K562 (cell line): Measurements from ENCODE around the gene MEF2C. TPM values are rescaled to one million over a fixed set of nuclear protein-coding genes. Genes with fewer than 3 reads are reported as not detected.

ENCODE experiments used
- ATAC-seq: fragments of 200-7000 bp; cut with Tn5 transposase; 3 replicates; pipeline ENCODE4 v1.9.1; 2020; ENCODE audit warnings: moderate library complexity
- BruUV-seq: library from RNA; stranded (reverse); fragments of 400-500 nt; replicated peaks from 2 replicates; lab custom pipeline; 2021; lab: Mats Ljungman, UMichigan
- CTCF ChIA-PET: fragments of 300-600 bp; formaldehyde crosslinking; extraction: SDS; loops from one replicate; lab custom pipeline; 2021; ENCODE audit warnings: low intra/inter-chr PET ratio; lab: Yijun Ruan, JAX
- POLR2A ChIA-PET: fragments of 300-600, 350-650 bp; sonication (Branson Sonifier 250); formaldehyde crosslinking; extraction: SDS; loops from one replicate; lab custom pipeline; 2021; ENCODE audit warnings: antibody characterized with exemption, inconsistent platforms; lab: Yijun Ruan, JAX
- DNase-seq, 4 experiments: peaks; one replicate each; pipeline versions ENCODE4 v3.0.0 to v3.0.0-alpha.2; 2011 to 2018; ENCODE audit warnings: low spot score in 3 of 4, mixed read lengths in 3 of 4; ENCODE audit errors: extremely low read depth in 1 of 4
- FAIRE-seq: peaks from 2 replicates; lab custom pipeline; 2011; peaks lifted over from hg19 to GRCh38; lab: Jason Lieb, UNC
- H2AFZ ChIP-seq: 2 replicates; pipeline ENCODE4 v1.6.0; 2011; ENCODE audit warnings: low read depth, low read length, control low read depth, inconsistent platforms
- H3K27ac ChIP-seq: fragments of 200-600 bp; 3 replicates; pipeline ENCODE4 v1.8.0; 2011; ENCODE audit warnings: low read depth, mild to moderate bottlenecking, control low read depth, inconsistent platforms, low read length, moderate library complexity, mixed read lengths; ENCODE audit errors: extremely low read depth
- H3K27me3 ChIP-seq, 2 experiments: fragments of 300-600 bp in 1 of 2; 2 replicates in 1 of 2; 3 replicates in 1 of 2; pipeline versions ENCODE4 v1.6.0 to v1.8.0; 2011; ENCODE audit warnings: inconsistent platforms in 2 of 2, low read length in 2 of 2, mild to moderate bottlenecking in 1 of 2, mixed read lengths in 1 of 2, moderate library complexity in 1 of 2; ENCODE audit not compliant: control insufficient read depth in 2 of 2, insufficient read depth in 2 of 2
- H3K36me3 ChIP-seq: fragments of 300-600 bp; 3 replicates; pipeline ENCODE4 v1.8.0; 2011; ENCODE audit warnings: mild to moderate bottlenecking, low read length, inconsistent platforms; ENCODE audit not compliant: control insufficient read depth, insufficient read depth
- H3K4me1 ChIP-seq, 2 experiments: fragments of 200-600 bp in 1 of 2; replicated peaks in 1 of 2; 2 replicates in 1 of 2; 3 replicates in 1 of 2; pipeline versions ENCODE4 v1.5.1 to v1.8.0; 2011; ENCODE audit warnings: inconsistent platforms in 2 of 2, low read length in 2 of 2, mild to moderate bottlenecking in 1 of 2, mixed read lengths in 1 of 2, moderate library complexity in 1 of 2; ENCODE audit not compliant: control insufficient read depth in 2 of 2, insufficient read depth in 2 of 2
- H3K4me2 ChIP-seq: 2 replicates; pipeline ENCODE4 v1.6.1; 2011; ENCODE audit warnings: low read length, control low read depth, inconsistent platforms, mixed read lengths; ENCODE audit not compliant: insufficient read depth
- H3K4me3 ChIP-seq: fragments of 200-600 bp; sonication (generic), shearing (Covaris generic); 2 replicates; pipeline ENCODE4 v1.5.1; 2016; ENCODE audit warnings: control low read depth, inconsistent platforms
- H3K79me2 ChIP-seq: fragments of 200-600 bp; 3 replicates; pipeline ENCODE4 v1.8.0; 2011; ENCODE audit warnings: low read length, inconsistent platforms; ENCODE audit not compliant: control insufficient read depth, insufficient read depth
- H3K9ac ChIP-seq, 2 experiments: 2 replicates each; pipeline versions ENCODE4 v1.6.0 to v1.6.1; 2011; ENCODE audit warnings: low read depth in 2 of 2, low read length in 2 of 2, control low read depth in 1 of 2, inconsistent platforms in 1 of 2, mild to moderate bottlenecking in 1 of 2, mixed read lengths in 1 of 2; ENCODE audit not compliant: insufficient read depth in 1 of 2
- H3K9me1 ChIP-seq: one replicate; pipeline ENCODE4 v1.6.0; 2011; ENCODE audit warnings: inconsistent platforms, mild to moderate bottlenecking, low read length, moderate library complexity; ENCODE audit not compliant: control insufficient read depth, insufficient read depth
- H3K9me3 ChIP-seq: replicated peaks from 2 replicates; pipeline ENCODE4 v1.5.1; 2011; ENCODE audit warnings: low read depth, low read length, inconsistent platforms; ENCODE audit not compliant: control insufficient read depth, insufficient read depth
- H4K20me1 ChIP-seq: replicated peaks from 2 replicates; pipeline ENCODE4 v1.6.1; 2011; ENCODE audit warnings: low read length, inconsistent platforms, mixed read lengths; ENCODE audit not compliant: control insufficient read depth, insufficient read depth
- EZH2 ChIP-seq: IDR thresholded peaks from 2 replicates; pipeline ENCODE4 v1.6.1; 2012; ENCODE audit warnings: low read depth, mild to moderate bottlenecking, inconsistent platforms, low read length, borderline replicate concordance
- FOXK2 ChIP-seq, 2 experiments: fragments of 450-650 bp; IDR thresholded peaks in 1 of 2; conservative IDR thresholded peaks in 1 of 2; 2 replicates each; pipeline ENCODE4 v1.6.1; 2016; ENCODE audit warnings: low read depth in 2 of 2, mild to moderate bottlenecking in 1 of 2
- HCFC1 ChIP-seq: IDR thresholded peaks from 2 replicates; pipeline ENCODE4 v1.6.1; 2012; ENCODE audit warnings: low read depth, low read length, improper control_type of control experiment
- MXI1 ChIP-seq: IDR thresholded peaks from 2 replicates; pipeline ENCODE4 v1.6.1; 2011; ENCODE audit warnings: low read depth, mild to moderate bottlenecking, improper control_type of control experiment, low read length
- NR2F6 ChIP-seq: fragments of 450-650 bp; formaldehyde crosslinking; IDR thresholded peaks from 2 replicates; pipeline ENCODE4 v1.4.0; 2020; ENCODE audit warnings: mild to moderate bottlenecking
- RNF2 ChIP-seq: sonication (generic); IDR thresholded peaks from 2 replicates; pipeline ENCODE4 v1.6.1; 2016
- SRF ChIP-seq, 2 experiments: fragments of 250-450, 450-650 bp in 1 of 2; sonication (Bioruptor Pico) in 1 of 2; sonication (generic) in 1 of 2; formaldehyde crosslinking; IDR thresholded peaks; 2 replicates each; pipeline versions ENCODE4 v1.5.0 to v1.5.1; 2020 to 2022; ENCODE audit warnings: mild to moderate bottlenecking in 1 of 2, missing genetic modification reagents in 1 of 2
- SUPT5H ChIP-seq: fragments of 450-650 bp; IDR thresholded peaks from 2 replicates; pipeline ENCODE4 v1.6.1; 2016
- ZNF232 ChIP-seq: sonication (generic); formaldehyde crosslinking; IDR thresholded peaks from 2 replicates; pipeline ENCODE4 v1.8.0; 2022; ENCODE audit warnings: mild to moderate bottlenecking, missing genetic modification reagents
- ZNF431 ChIP-seq: sonication (generic); formaldehyde crosslinking; IDR thresholded peaks from 2 replicates; pipeline ENCODE4 v1.8.0; 2022; ENCODE audit warnings: mild to moderate bottlenecking, missing genetic modification reagents
- WGBS: fragments of 100-300 bp; shearing (Covaris generic); methylation state at CpG from one replicate; pipeline ENCODE4 v1.1.6; 2016; ENCODE audit warnings: low coverage, mixed read lengths; ENCODE audit not compliant: insufficient coverage; ENCODE audit errors: missing lambda C conversion rate; 5-methylcytosine and 5-hydroxymethylcytosine counted together
- in situ Hi-C: fragments of 300-500 bp; cut with MboI; formaldehyde crosslinking; loops from 4 replicates; pipeline ENCODE4 v1.15.0; 2018; ENCODE audit warnings: inconsistent platforms, mixed read lengths
- intact Hi-C: fragments of 100-400 bp; cut with micrococcal nuclease; formaldehyde crosslinking; loops from 2 replicates; pipeline ENCODE4 v1.14.2; 2022
- polyA plus RNA-seq, 8 experiments: library from polyadenylated mRNA; depleted of rRNA in 4 of 8; stranded (reverse) in 5 of 8; unstranded in 3 of 8; fragments of >200 nt; fragmentation: Nextera tagmentation in 2 of 8; fragmentation: Illumina TruSeq in 1 of 8; extraction: Ambion mirVana in 2 of 8; extraction: Trizol in 1 of 8; gene quantifications; 2 replicates each; pipeline versions ENCODE4 v1.2.1 to v1.2.3, GENCODE V29; 2011 to 2014; ENCODE audit warnings: inconsistent platforms in 1 of 8, missing spikeins in 1 of 8
- total RNA-seq, 7 experiments: library from RNA; depleted of rRNA in 6 of 7; stranded (reverse); fragments of >200 nt in 6 of 7; fragmentation: Illumina TruSeq in 2 of 7; extraction: Trizol in 2 of 7; gene quantifications; 2 replicates each; pipeline versions ENCODE4 v1.2.1 to v1.2.3, GENCODE V29; 2011 to 2021; ENCODE audit warnings: low replicate concordance in 1 of 7
- TF ChIP-seq, protein P1 (sequence below): fragments of 450-650 bp; IDR thresholded peaks from 2 replicates; pipeline ENCODE4 v1.6.1; 2016

The MEF2C gene
- total and polyA plus RNA-seq, 9 of the 15 experiments (the other 6 are each of a cell fraction or from before 2014, with no cell fraction given) = 25.1 to 67.8 (median 58.3) TPM

DNA sequence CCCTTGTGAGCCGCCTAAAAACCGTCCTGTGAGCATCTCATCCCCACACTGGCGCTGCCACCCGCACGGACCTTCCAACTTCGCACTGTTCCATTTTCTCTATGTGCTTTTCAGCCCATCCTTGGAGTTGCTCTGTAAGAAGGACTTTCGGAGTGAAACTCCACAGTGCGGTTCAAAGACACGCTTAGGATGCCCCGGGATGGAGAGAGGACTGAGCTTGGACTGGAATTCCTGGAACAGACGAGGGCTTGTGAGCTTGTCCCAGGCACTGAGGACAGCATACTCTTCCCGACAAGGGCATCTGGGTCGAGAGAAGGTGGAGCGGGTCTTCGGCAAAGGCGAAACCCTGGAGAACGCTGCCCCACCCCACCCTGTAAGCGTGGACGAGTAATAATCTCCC lies 187.8 kb downstream of the MEF2C start:
- ChIA-PET POLR2A (no interaction called here), CTCF (no interaction called here)
- FAIRE-seq = no peak
- Histone ChIP-seq H3K9me1 (no peaks in the 10 kb centered on the region), H3K36me3 (no peaks in the 10 kb centered on the region), H3K27me3 (peaks cover 30 to 42% of the 10 kb centered on the region in 2 experiments), H3K9ac (no peak overlapping the region), H3K4me2 (no peak overlapping the region), H3K4me1 (peaks cover 0 to 10% of the 10 kb centered on the region in 2 experiments; a peak in 2 of 5 replicates), H3K9me3 (no peaks in the 10 kb centered on the region), H3K79me2 (no peaks in the 10 kb centered on the region), H3K4me3 (no peak overlapping the region), H2AFZ (no peak overlapping the region), H3K27ac (no peak overlapping the region), H4K20me1 (no peaks in the 10 kb centered on the region)
- in situ Hi-C loops (no loop called here), intact Hi-C loops (loop anchor here (10.0 kb wide), 1 partner anchor 1280 kb away; the partner anchor contains the start of gene CCNH)
- no peak for DNase-seq
- ATAC-seq = no peak
- WGBS = 2% methylated on average over 16 of the region's 19 CpGs
- no TSS peak for BruUV-seq
- TF ChIP-seq ZNF232 (no peak), EZH2 (0 out of 2 replicates have a peak, but pooled peaks have one; percentile 87)

DNA sequence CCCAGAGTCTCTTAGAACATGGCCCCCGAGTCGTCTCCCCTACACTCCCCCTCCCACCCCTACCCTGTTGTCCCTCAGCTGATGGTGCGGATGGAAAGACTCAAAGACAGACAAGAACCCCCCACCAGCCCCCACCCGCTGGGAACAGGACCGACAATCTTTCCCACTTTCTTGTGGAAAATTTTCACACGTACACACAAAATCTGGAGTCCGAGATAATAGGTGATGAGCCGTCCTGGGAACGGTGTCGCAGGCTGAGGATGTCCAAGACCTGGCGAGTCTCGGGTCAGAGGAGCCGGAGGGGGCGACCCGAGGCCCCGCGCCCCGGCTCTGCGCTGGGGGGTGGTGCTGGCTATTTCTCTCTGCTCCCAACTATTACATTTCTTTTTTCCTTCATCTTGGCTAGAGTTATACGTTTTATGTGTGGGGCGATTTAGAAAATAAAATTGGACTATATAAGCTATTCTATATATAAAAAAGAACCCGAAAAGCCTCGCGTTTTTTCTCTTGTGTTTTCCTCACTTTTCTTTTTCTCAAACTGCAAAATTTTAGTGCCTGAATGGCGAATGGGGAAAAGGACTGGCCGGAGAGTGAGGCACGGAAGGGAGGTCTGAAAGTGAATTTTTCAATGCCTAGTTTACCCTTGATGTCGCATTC lies 188.8 kb downstream of the MEF2C start:
- no peak for FAIRE-seq
- TF ChIP-seq SUPT5H (no peak), HCFC1 (no peak), FOXK2 (conservative IDR thresholded peaks at IDR 0.05 in 1 of 2, IDR thresholded peaks at IDR 0.05 in 1 of 2; ENCODE audit: low read depth in 2 of 2) (no peak), RNF2 (no peak), NR2F6 (CRISPR knock-in tag) (no peak), SRF (CRISPR knock-in tag; IDR thresholded peaks at IDR 0.05) (no peak), ZNF431 (CRISPR knock-in tag) (no peak), MXI1 (no peak)
- TF ChIP-seq, protein P1, sequence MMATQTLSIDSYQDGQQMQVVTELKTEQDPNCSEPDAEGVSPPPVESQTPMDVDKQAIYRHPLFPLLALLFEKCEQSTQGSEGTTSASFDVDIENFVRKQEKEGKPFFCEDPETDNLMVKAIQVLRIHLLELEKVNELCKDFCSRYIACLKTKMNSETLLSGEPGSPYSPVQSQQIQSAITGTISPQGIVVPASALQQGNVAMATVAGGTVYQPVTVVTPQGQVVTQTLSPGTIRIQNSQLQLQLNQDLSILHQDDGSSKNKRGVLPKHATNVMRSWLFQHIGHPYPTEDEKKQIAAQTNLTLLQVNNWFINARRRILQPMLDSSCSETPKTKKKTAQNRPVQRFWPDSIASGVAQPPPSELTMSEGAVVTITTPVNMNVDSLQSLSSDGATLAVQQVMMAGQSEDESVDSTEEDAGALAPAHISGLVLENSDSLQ = no peak

More for the DNA sequence above, 188.8 kb downstream of the MEF2C start:
- DNase-seq = no peak
- no peak overlapping the region for H3K27ac ChIP-seq
- no peak overlapping the region for H3K4me3 ChIP-seq
- no peak overlapping the region for H3K4me2 ChIP-seq
- no peak overlapping the region for H3K9ac ChIP-seq
- ChIA-PET POLR2A (interaction anchor here (0.7 kb wide), 1 partner anchor 891 kb away, joined by 3 read pairs; no protein-coding TSS in a partner anchor), CTCF (no interaction called here)
- 5% methylated on average over 23 of the region's 28 CpGs for WGBS
- in situ Hi-C loops = loop anchor here (5.0 kb wide), 1 partner anchor 912 kb away; no protein-coding TSS in a partner anchor
- BruUV-seq = no TSS peak
- H3K79me2 ChIP-seq = no peaks in the 10 kb centered on the region
- H4K20me1 ChIP-seq = no peaks in the 10 kb centered on the region
- ATAC-seq = no peak
- intact Hi-C loops = loop anchor here (10.0 kb wide), 1 partner anchor 1279 kb away; the partner anchor contains the start of gene CCNH
- H3K9me1 ChIP-seq = no peaks in the 10 kb centered on the region
- no peak overlapping the region for H2AFZ ChIP-seq
- H3K4me1 ChIP-seq = peaks cover 0 to 14% of the 10 kb centered on the region in 2 experiments; a peak in 2 of 5 replicates
- H3K36me3 ChIP-seq = no peaks in the 10 kb centered on the region
- no peaks in the 10 kb centered on the region for H3K9me3 ChIP-seq
- H3K27me3 ChIP-seq = peaks cover 33 to 53% of the 10 kb centered on the region in 2 experiments
